RWPE1 (cell line): ENCODE data around the gene SLN.

Experiments
- CTCF ChIA-PET: fragments of 350-600 bp; sonication (Branson Sonifier 250); formaldehyde crosslinking; extraction: SDS; loops from one replicate; lab custom pipeline; 2021; lab: Yijun Ruan, JAX
- POLR2A ChIA-PET: fragments of 400-600 bp; formaldehyde crosslinking; extraction: SDS; loops from one replicate; lab custom pipeline; 2020; ENCODE audit warnings: antibody characterized with exemption; ENCODE audit not compliant: low non-redundant PET; lab: Yijun Ruan, JAX
- DNase-seq: peaks from one replicate; pipeline ENCODE4 v3.0.0; 2012; ENCODE audit warnings: low spot score
- H3K27ac ChIP-seq: fragments of 450-650 bp; 2 replicates; pipeline ENCODE4 v1.5.1; 2017
- TF ChIP-seq, protein P1 (sequence below): fragments of 450-650 bp; conservative IDR thresholded peaks from 2 replicates; pipeline ENCODE4 v1.5.1; 2017; ENCODE audit warnings: low read depth, mild to moderate bottlenecking

The SLN gene

DNA sequence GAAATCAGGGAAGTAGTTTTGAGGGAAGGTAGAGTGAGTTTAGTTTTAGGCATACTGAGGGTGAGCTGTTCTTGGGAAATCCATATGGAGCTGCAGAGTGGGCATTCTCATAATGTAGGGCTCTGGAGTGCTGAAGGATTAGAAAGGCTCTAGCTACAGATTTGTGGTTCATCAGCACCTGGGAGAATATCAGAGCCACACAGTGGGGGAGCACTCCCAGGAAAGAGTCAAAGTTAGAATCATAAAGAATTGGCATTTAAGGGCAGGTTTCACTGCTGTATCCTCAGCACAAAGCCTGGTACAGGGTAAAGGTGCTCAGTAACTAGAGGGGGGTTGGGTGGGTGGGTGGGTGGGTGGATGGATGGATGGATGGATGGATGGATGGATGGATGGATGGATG lies 52.5 kb downstream of the SLN start:
- POLR2A ChIA-PET, result no interaction called here
- CTCF ChIA-PET, result no interaction called here
- no peak for DNase-seq
- TF ChIP-seq, protein P1, sequence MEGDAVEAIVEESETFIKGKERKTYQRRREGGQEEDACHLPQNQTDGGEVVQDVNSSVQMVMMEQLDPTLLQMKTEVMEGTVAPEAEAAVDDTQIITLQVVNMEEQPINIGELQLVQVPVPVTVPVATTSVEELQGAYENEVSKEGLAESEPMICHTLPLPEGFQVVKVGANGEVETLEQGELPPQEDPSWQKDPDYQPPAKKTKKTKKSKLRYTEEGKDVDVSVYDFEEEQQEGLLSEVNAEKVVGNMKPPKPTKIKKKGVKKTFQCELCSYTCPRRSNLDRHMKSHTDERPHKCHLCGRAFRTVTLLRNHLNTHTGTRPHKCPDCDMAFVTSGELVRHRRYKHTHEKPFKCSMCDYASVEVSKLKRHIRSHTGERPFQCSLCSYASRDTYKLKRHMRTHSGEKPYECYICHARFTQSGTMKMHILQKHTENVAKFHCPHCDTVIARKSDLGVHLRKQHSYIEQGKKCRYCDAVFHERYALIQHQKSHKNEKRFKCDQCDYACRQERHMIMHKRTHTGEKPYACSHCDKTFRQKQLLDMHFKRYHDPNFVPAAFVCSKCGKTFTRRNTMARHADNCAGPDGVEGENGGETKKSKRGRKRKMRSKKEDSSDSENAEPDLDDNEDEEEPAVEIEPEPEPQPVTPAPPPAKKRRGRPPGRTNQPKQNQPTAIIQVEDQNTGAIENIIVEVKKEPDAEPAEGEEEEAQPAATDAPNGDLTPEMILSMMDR, result no peak
- H3K27ac ChIP-seq, result no peak overlapping the region
